Liver (tissue), 2 donors: ENCODE data around the gene EHD2.

ENCODE experiments used
- CTCF ChIP-seq: fragments of 150-350 bp; IDR thresholded peaks from 2 replicates; pipeline ENCODE4 v1.5.1; 2017; ENCODE audit warnings: improper control_type of control experiment, low read depth, low read length; ENCODE audit not compliant: missing input control
- MAX ChIP-seq: IDR thresholded peaks from 2 replicates; pipeline ENCODE4 v1.6.1; 2016; ENCODE audit warnings: antibody characterized with exemption
- REST ChIP-seq: IDR thresholded peaks from 2 replicates; pipeline ENCODE4 v1.6.1; 2016; ENCODE audit warnings: antibody characterized with exemption, mild to moderate bottlenecking
- donor health status: healthy.

- TF ChIP-seq CTCF, result no peak
- TF ChIP-seq REST, result no peak
- no peak for TF ChIP-seq MAX
Observed at GRCh38 chr19:47778954-47779351, 65.7 kb downstream of the EHD2 start.
